Testis (tissue), 2 donors: ENCODE results near the gene FAM236A.
"Not testable (repeated sequence)": the region's sequence is repeated elsewhere in the genome, so short reads cannot be mapped to it uniquely, and the experiment has no call there.

ENCODE experiments used
- CTCF ChIP-seq, 3 experiments: fragments of 450-650 bp in 2 of 3; fragments of 200-600 bp in 1 of 3; sonication (generic) in 1 of 3; IDR thresholded peaks; one replicate each; pipeline ENCODE4 v1.5.1; 2016 to 2019; ENCODE audit warnings: antibody characterized with exemption in 3 of 3, mild to moderate bottlenecking in 2 of 3, moderate library complexity in 1 of 3
- POLR2A ChIP-seq: fragments of 450-650 bp; IDR thresholded peaks from one replicate; pipeline ENCODE4 v1.6.1; 2017; ENCODE audit warnings: antibody characterized with exemption, mild to moderate bottlenecking, moderate library complexity

- TF ChIP-seq CTCF (IDR thresholded peaks at IDR 0.05); POLR2A: not testable (repeated sequence)
Measured at GRCh38 chrX:72912315-72912714, 25.7 kb upstream of the FAM236A start, which contains the start of gene FAM236C.
